ENCODE measurements around the gene STAB2.

- TF ChIP-seq CTCF (IDR thresholded peaks at IDR 0.05): no peak
- TF ChIP-seq POLR2A (IDR thresholded peaks at IDR 0.05): no peak
- TF ChIP-seq POLR2AphosphoS5 (IDR thresholded peaks at IDR 0.05): no peak
- TF ChIP-seq EP300 (IDR thresholded peaks at IDR 0.05): no peak
Observed at GRCh38 chr12:103742349-103742932, 155.4 kb downstream of the STAB2 start.

All from gastroesophageal sphincter (tissue), 3 donors.